HUES6 (cell line): Measurements from ENCODE around the gene BIRC3.
"Not testable (repeated sequence)": the region's sequence is repeated elsewhere in the genome, so short reads cannot be mapped to it uniquely, and the experiment has no call there.

ENCODE experiments used
- H3K27ac ChIP-seq: 2 replicates; pipeline ENCODE4 v1.7.0; 2013; ENCODE audit warnings: low read depth, mild to moderate bottlenecking, low read length, inconsistent platforms
- H3K27me3 ChIP-seq: 2 replicates; pipeline ENCODE4 v1.6.1; 2013; ENCODE audit warnings: low read length; ENCODE audit not compliant: control insufficient read depth, insufficient read depth
- H3K36me3 ChIP-seq: 2 replicates; pipeline ENCODE4 v1.6.1; 2013; ENCODE audit warnings: low read length; ENCODE audit not compliant: control insufficient read depth, insufficient read depth
- H3K4me1 ChIP-seq: 2 replicates; pipeline ENCODE4 v1.6.1; 2013; ENCODE audit warnings: low read length; ENCODE audit not compliant: control insufficient read depth, insufficient read depth
- H3K4me3 ChIP-seq: 2 replicates; pipeline ENCODE4 v1.5.1; 2013; ENCODE audit warnings: low read depth, low read length
- H3K9ac ChIP-seq: one replicate; pipeline ENCODE4 v1.6.1; 2013; ENCODE audit warnings: mild to moderate bottlenecking, low read length
- H3K9me3 ChIP-seq: 2 replicates; pipeline ENCODE4 v1.6.1; 2013; ENCODE audit warnings: low read depth, low read length; ENCODE audit not compliant: control insufficient read depth, insufficient read depth

BIRC3 gene

DNA sequence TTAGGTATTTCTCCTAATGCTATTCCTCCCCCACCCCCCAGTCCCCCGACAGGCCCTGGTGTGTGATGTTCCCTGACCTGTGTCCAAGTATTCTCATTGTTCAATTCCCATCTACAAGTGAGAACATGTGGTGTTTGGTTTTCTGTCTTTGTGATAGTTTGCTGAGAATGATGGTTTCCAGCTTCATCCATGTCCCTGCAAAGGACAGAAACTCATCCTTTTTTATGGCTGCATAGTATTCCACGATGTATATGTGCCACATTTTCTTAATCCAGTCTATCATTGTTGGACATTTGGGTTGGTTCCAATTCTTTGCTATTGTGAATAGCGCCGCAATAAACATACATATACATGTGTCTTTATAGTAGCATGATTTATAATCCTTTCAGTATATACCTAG is 20.5 kb upstream of the BIRC3 start:
- H3K4me1 ChIP-seq, H3K9ac ChIP-seq, H3K4me3 ChIP-seq, H3K36me3 ChIP-seq, H3K27me3 ChIP-seq, H3K27ac ChIP-seq: not testable (repeated sequence)
- peaks cover 10% of the 10 kb centered on the region for H3K9me3 ChIP-seq

DNA sequence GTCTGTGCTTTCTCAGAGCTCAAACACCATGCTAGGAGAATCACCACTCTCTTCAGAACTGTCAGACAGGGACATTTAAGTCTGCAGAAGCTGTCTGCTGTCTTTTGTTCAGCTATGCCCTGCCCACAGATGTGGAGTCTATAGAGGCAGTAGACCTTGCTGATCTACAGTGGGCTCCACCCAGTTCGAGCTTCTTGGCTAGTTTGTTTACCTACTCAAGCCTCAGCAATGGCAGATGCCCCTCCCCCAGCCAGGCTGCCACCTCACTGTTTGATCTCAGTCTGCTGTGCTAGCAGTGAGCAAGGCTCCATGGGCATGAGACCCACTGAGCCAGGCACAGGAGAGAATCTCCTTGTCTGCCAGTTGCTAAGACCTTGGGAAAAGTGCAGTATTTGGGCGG is 16.4 kb upstream of the BIRC3 start:
- H3K4me3 ChIP-seq, H3K9ac ChIP-seq, H3K36me3 ChIP-seq, H3K27me3 ChIP-seq, H3K4me1 ChIP-seq, H3K27ac ChIP-seq: not testable (repeated sequence)
- peaks cover 29% of the 10 kb centered on the region for H3K9me3 ChIP-seq

DNA sequence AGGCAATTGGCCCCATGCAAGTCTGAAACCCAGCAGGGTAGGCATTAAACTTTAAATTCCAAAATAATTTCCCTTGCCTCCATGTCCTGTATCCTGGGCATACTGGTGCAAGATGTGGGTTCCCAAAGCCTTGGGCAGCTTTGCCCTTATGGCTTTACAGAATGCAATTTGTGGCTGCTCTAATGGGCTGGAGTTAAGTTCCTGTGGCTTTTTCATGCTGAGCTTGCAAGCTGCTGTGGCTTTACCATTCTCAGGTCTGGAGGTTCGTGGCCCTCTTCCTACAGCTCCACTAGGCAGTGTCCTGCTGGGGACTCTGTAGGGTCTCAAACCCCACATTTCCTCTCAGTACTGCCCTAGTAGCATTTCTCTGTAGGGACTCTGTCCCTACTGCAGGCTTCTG is 15.0 kb upstream of the BIRC3 start:
- 0 out of 2 replicates have a peak, but pooled peaks cover 2% of the 10 kb centered on the region for H3K4me1 ChIP-seq
- H3K27me3 ChIP-seq: no peaks in the 10 kb centered on the region
- no peak overlapping the region for H3K4me3 ChIP-seq
- H3K36me3 ChIP-seq: no peaks in the 10 kb centered on the region
- H3K9me3 ChIP-seq: peaks cover 29% of the 10 kb centered on the region
- no peak overlapping the region for H3K27ac ChIP-seq
- no peak overlapping the region for H3K9ac ChIP-seq

DNA sequence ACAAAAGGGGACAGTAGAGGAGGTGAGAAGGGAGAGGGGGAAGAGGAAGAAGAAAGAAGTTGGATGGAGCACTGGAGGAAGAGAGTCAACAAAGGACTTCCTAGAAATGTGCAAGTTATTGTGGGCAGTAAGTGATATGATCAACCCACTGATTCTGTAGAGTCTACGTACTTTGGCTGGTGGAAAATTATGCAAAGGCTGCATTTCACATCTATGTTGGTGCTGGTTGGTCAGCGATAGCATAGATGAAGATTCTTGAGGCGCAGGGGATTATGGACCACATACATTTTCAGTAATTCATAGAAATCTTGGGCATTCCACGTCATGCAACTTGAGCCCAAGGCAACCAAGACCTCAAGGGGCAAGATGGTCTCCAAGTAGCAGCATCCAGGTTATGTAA is 12.6 kb upstream of the BIRC3 start:
- Histone ChIP-seq H3K27me3 (no peaks in the 10 kb centered on the region), H3K4me3 (no peak overlapping the region), H3K9me3 (peaks cover 29% of the 10 kb centered on the region), H3K36me3 (no peaks in the 10 kb centered on the region), H3K4me1 (0 out of 2 replicates have a peak, but pooled peaks cover 2% of the 10 kb centered on the region), H3K27ac (no peak overlapping the region), H3K9ac (no peak overlapping the region)

DNA sequence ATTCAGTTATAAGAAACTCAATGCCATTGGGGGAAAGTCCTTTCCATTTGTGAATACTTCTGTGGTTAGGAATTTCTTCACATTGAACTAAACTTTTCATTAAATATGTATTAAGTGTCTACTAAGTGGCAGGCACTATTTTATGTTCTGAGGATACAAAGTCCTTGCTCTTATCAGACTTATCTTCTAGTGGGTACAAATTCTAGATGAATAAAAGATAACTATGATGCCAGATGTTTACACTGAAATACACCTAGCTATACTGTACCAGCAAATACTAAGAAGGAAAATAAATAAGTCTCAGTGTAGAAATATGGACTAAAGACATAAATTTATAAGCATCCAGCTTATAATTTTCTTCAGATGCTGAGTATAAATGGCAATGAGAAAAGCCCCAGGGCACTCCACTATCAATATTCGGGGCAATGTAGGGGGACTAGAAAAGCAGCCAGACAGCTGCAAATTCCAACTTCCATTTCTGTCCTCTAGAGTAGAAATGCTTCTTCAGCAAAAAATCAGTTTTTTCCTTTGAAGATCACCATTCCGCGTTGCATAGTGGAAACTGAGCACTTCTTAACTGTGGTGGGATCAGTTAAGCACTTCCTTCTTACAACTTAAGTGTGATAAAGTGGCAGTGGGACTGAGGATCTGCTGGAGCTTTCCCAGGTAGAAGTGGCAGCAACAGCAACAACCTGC is 11.8 kb upstream of the BIRC3 start:
- no peak overlapping the region for H3K27ac ChIP-seq
- H3K27me3 ChIP-seq: no peaks in the 10 kb centered on the region
- no peak overlapping the region for H3K9ac ChIP-seq
- H3K36me3 ChIP-seq: no peaks in the 10 kb centered on the region
- H3K4me1 ChIP-seq: 0 out of 2 replicates have a peak, but pooled peaks cover 2% of the 10 kb centered on the region
- no peak overlapping the region for H3K4me3 ChIP-seq
- H3K9me3 ChIP-seq: peaks cover 29% of the 10 kb centered on the region

DNA sequence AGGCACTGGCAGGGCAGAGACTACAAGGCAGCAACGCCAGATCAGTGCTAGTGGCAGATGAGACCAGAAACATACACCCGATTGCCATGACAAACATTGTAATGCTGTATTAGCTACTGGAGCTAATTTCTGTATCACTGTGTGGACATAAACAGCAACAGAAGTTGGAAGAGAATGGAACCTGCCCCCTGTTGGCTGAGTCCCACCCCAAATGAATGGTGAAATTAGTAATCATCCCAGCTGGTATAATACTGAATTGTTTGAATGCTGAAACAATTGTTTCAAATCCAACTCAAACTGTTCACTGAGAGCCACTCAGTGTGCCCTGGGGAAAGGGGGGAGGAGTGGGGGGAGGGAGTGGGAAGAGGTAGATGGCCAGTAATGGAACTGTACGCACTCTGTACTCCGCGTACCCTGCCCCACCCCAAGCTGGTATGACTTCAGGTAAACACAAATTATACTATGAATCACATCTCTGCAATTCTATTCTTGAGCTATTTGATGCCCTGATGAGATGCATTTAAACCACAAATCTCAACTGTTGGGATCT is 11.2 kb upstream of the BIRC3 start:
- H3K9ac ChIP-seq: no peak overlapping the region
- H3K9me3 ChIP-seq: peaks cover 23% of the 10 kb centered on the region
- no peak overlapping the region for H3K27ac ChIP-seq
- H3K27me3 ChIP-seq: no peaks in the 10 kb centered on the region
- H3K4me1 ChIP-seq: 0 out of 2 replicates have a peak, but pooled peaks cover 2% of the 10 kb centered on the region
- H3K4me3 ChIP-seq: no peak overlapping the region
- no peaks in the 10 kb centered on the region for H3K36me3 ChIP-seq

DNA sequence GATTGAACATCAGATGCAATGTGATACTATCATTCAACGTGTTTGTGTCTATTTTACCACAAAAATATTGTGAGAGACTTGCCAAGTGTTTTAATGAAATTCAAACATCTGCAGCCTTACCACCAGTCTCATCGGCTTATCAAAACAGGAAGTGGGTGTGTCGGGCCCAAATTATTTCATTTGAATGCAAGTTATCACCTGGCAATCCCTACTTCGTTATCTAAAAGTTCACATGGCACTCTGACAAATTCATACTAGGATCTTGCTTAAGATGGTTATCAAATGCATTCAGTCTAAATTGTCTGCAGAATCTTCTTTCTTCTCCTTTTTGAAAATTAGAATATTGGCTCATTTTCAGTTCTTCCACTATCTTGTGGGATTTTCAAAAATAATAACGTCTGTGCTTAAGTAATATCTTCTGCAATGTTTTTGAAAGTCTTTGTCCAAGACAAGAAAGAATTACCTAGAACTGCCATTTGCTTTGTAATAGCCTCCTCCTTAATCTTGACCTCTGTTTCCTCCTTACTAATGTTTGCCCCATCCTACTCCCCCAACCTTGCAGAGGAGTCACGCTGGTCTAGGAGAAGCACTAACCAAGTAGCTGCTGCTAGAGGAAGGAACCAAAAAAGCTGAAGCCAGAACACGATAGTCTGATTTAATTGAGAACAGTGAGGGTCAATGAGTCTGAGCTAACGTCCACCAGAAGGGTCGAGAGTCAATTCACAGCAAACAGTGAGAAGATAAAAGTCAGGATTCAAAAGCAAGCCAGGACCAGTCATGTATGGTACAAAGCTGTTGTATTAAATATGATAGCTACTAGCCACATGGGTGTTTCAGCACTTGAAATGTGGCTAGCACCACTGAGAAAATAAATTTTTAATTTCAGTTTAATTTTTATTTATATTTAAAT is 10.2 kb upstream of the BIRC3 start:
- H3K9me3 ChIP-seq: peaks cover 17% of the 10 kb centered on the region
- H3K9ac ChIP-seq: no peak overlapping the region
- no peaks in the 10 kb centered on the region for H3K27me3 ChIP-seq
- no peaks in the 10 kb centered on the region for H3K36me3 ChIP-seq
- H3K4me1 ChIP-seq: 0 out of 2 replicates have a peak, but pooled peaks cover 2% of the 10 kb centered on the region
- H3K4me3 ChIP-seq: no peak overlapping the region
- H3K27ac ChIP-seq: no peak overlapping the region

DNA sequence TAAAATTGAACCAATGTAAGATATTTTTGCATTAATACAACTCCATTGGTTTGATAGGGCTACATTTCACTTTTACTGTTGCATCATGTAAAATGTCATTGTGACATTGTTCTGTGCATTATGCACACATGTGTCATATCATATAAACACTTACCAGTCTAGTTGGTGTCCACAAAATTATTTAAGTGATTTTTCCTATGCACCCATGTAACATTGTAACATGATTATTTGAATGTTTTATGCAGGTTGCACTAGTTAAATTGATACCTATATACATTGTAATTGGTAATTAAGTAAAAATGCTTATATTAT is 9.6 kb upstream of the BIRC3 start:
- Histone ChIP-seq H3K4me3 (no peak overlapping the region), H3K27ac (no peak overlapping the region), H3K9ac (no peak overlapping the region), H3K9me3 (peaks cover 11% of the 10 kb centered on the region), H3K36me3 (no peaks in the 10 kb centered on the region), H3K27me3 (no peaks in the 10 kb centered on the region), H3K4me1 (0 out of 2 replicates have a peak, but pooled peaks cover 2% of the 10 kb centered on the region)

DNA sequence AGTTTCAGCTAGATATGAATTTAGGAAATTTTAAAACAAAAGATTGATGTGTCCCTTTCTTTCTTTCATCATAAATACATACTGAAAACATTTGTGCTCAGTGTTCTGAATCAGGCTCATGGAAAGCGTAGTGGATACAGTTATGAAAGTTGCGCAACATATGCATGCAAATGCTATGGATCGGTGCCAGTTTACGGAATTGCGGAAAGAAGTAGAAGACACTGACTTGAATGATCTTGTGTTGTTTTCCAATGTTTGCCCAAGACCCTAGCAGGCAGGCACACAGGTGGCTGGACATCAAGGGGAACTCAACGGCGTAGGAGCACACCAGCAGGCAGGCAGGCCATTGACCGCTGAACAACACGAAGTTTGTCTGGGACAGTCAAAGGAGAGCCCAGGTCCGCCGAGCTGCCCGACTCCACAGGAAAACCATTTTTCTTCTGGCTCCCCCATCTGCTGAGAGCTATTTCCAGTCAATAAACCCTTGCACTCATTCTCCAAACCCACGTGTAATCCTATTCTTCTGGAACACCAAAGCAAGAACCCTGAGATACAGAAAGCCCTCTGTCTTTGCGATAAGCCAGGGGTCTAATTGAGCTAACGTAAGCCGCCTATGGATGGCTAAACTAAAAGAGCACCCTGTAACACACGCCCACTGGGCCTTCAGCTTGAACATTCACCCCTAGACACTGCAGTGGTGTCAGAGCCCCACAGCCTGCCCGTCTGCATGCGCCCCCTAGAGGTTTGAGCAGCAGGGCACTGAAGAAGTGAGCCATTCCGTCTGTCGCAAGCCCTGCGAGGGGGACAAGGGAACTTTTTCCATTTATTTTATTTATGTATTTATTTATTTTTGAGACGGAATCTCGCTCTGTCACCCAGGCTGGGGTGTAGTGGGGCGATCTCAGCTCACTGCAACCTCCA is 7.4 kb upstream of the BIRC3 start:
- H3K27me3 ChIP-seq: no peaks in the 10 kb centered on the region
- H3K4me3 ChIP-seq: no peak overlapping the region
- H3K9ac ChIP-seq: no peak overlapping the region
- H3K9me3 ChIP-seq: no peaks in the 10 kb centered on the region
- H3K27ac ChIP-seq: no peak overlapping the region
- 0 out of 2 replicates have a peak, but pooled peaks cover 2% of the 10 kb centered on the region for H3K4me1 ChIP-seq
- no peaks in the 10 kb centered on the region for H3K36me3 ChIP-seq

DNA sequence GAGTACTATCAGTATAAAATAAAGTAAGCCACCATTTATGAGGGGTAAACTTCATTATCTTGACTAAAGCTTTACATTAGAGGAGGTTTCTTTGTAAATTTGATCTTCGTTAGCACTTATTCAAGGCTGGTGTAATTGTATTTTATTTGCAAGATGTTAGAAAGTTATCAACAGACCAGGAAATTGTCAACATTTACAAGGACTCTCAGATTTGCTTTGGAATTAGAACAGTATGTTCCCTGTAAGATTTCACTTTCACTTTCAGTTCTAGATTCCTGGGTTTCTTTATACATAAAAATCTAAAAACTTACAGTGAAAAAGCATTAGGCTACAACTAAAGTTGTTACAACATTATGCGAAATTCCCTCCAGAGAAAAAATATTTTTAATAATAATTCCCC is 4.6 kb upstream of the BIRC3 start:
- Histone ChIP-seq H3K4me3 (no peak overlapping the region), H3K4me1 (no peaks in the 10 kb centered on the region), H3K27ac (no peak overlapping the region), H3K9me3 (no peaks in the 10 kb centered on the region), H3K27me3 (peaks cover 6% of the 10 kb centered on the region), H3K9ac (no peak overlapping the region), H3K36me3 (no peaks in the 10 kb centered on the region)
